Loucy (cell line): ENCODE measurements around the gene PRRX1.

Experiments used
- H2AFZ ChIP-seq: fragments of 200-600 bp; sonication (generic); 2 replicates; pipeline ENCODE4 v1.6.0; 2016; ENCODE audit warnings: antibody characterized with exemption, mild to moderate bottlenecking, low read length, moderate library complexity
- H3F3A ChIP-seq: fragments of 200-600 bp; 2 replicates; pipeline ENCODE4 v1.6.0; 2016; ENCODE audit warnings: antibody characterized with exemption, low read depth, mild to moderate bottlenecking
- H3K27me3 ChIP-seq: fragments of 200-600 bp; sonication (generic); 2 replicates; pipeline ENCODE4 v1.6.1; 2014; ENCODE audit warnings: low read length, mild to moderate bottlenecking; ENCODE audit not compliant: insufficient read depth, poor library complexity, severe bottlenecking
- H3K36me3 ChIP-seq: fragments of 200-600 bp; sonication (generic); 2 replicates; pipeline ENCODE4 v1.6.1; 2016; ENCODE audit warnings: low read length; ENCODE audit not compliant: insufficient read depth
- H3K4me1 ChIP-seq: fragments of 200-600 bp; sonication (generic); 2 replicates; pipeline ENCODE4 v1.5.1; 2014; ENCODE audit warnings: low read length, mild to moderate bottlenecking; ENCODE audit not compliant: insufficient read depth, poor library complexity, severe bottlenecking
- H3K4me2 ChIP-seq: fragments of 200-600 bp; sonication (generic); 2 replicates; pipeline ENCODE4 v1.6.0; 2014; ENCODE audit warnings: antibody characterized with exemption, low read length, low read depth, mild to moderate bottlenecking; ENCODE audit not compliant: poor library complexity, severe bottlenecking
- H3K4me3 ChIP-seq: fragments of 200-600 bp; sonication (generic); 2 replicates; pipeline ENCODE4 v1.5.1; 2014; ENCODE audit warnings: low read length, mild to moderate bottlenecking, mixed read lengths; ENCODE audit not compliant: poor library complexity, severe bottlenecking
- H3K79me2 ChIP-seq: fragments of 200-600 bp; sonication (generic); 2 replicates; pipeline ENCODE4 v1.6.1; 2014; ENCODE audit warnings: low read length; ENCODE audit not compliant: insufficient read depth
- H3K9ac ChIP-seq: fragments of 200-600 bp; sonication (generic); 2 replicates; pipeline ENCODE4 v1.6.0; 2014; ENCODE audit warnings: mild to moderate bottlenecking, low read depth, low read length, moderate library complexity; ENCODE audit not compliant: poor library complexity, severe bottlenecking
- H3K9me2 ChIP-seq: fragments of 200-600 bp; sonication (generic); replicated peaks from 2 replicates; pipeline ENCODE4 v1.6.1; 2016; ENCODE audit warnings: low read depth, low read length, mixed read lengths
- H3K9me3 ChIP-seq: fragments of 200-600 bp; sonication (generic); 2 replicates; pipeline ENCODE4 v1.6.1; 2014; ENCODE audit warnings: mild to moderate bottlenecking, antibody characterized with exemption, low read length, low read depth; ENCODE audit not compliant: insufficient read depth
- H4K20me1 ChIP-seq: fragments of 200-600 bp; sonication (generic); 2 replicates; pipeline ENCODE4 v1.6.0; 2014; ENCODE audit warnings: antibody characterized with exemption, low read length, mild to moderate bottlenecking; ENCODE audit not compliant: insufficient read depth, poor library complexity, severe bottlenecking
- EZH2phosphoT487 ChIP-seq: fragments of 200-600 bp; IDR thresholded peaks from 2 replicates; pipeline ENCODE4 v1.6.1; 2018; ENCODE audit warnings: antibody characterized with exemption, mild to moderate bottlenecking, moderate library complexity, borderline replicate concordance
- TF ChIP-seq, protein P1 (sequence below): fragments of 200-600 bp; sonication (generic); conservative IDR thresholded peaks from 2 replicates; pipeline ENCODE4 v1.5.1; 2014; ENCODE audit warnings: mild to moderate bottlenecking, antibody characterized with exemption, low read length

The PRRX1 gene

DNA sequence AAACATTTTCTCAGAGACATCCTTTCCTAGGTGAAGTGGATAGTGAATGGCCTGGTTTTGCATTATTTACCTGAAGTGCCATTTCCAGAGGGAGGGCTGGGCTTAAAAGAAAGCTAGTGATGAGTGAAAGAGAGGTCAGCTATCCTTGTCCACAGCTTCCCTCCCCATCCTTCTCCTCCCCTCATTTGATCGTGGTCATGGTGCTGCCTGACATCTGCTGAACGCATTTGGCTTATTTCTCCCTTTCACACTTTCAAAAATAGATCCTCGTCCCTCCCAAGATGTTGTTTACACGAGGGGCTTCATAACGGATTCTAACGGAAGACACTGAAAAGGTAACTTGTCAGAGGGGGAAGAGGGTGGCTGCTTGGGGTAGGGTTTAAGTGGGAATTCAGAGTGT, 66.1 kb downstream of the PRRX1 start:
- Histone ChIP-seq H3F3A (no peaks in the 10 kb centered on the region), H3K4me2 (no peak overlapping the region), H3K4me3 (no peak overlapping the region), H3K9me2 (no peaks in the 10 kb centered on the region), H3K27me3 (no peaks in the 10 kb centered on the region), H3K36me3 (no peaks in the 10 kb centered on the region), H2AFZ (no peak overlapping the region), H3K79me2 (no peaks in the 10 kb centered on the region), H3K4me1 (no peaks in the 10 kb centered on the region), H4K20me1 (no peaks in the 10 kb centered on the region), H3K9ac (no peak overlapping the region), H3K9me3 (no peaks in the 10 kb centered on the region)
- TF ChIP-seq, protein P1, sequence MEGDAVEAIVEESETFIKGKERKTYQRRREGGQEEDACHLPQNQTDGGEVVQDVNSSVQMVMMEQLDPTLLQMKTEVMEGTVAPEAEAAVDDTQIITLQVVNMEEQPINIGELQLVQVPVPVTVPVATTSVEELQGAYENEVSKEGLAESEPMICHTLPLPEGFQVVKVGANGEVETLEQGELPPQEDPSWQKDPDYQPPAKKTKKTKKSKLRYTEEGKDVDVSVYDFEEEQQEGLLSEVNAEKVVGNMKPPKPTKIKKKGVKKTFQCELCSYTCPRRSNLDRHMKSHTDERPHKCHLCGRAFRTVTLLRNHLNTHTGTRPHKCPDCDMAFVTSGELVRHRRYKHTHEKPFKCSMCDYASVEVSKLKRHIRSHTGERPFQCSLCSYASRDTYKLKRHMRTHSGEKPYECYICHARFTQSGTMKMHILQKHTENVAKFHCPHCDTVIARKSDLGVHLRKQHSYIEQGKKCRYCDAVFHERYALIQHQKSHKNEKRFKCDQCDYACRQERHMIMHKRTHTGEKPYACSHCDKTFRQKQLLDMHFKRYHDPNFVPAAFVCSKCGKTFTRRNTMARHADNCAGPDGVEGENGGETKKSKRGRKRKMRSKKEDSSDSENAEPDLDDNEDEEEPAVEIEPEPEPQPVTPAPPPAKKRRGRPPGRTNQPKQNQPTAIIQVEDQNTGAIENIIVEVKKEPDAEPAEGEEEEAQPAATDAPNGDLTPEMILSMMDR: no peak
- TF ChIP-seq EZH2phosphoT487: no peak

DNA sequence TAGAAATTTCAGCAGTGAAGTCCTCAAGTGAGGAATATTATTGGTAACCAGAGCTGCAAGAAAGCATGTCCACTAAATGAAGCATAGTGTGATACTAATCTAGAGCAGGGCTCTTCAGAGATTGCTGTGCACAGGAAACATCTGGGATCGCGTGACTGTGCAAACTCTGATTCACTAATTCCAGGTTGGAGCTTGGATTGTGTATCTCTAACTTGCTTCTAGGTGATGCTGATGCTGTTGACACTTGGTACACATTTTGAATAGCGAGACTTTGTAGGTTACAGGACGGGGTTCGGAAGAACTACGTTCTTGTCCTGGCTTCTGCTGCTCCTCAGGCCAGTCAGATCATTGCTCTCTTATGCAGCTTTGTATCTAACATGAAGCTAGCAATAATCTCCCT, 66.5 kb downstream of the PRRX1 start:
- no peak overlapping the region for H3K9ac ChIP-seq
- H3F3A ChIP-seq: no peaks in the 10 kb centered on the region
- H3K4me1 ChIP-seq: no peaks in the 10 kb centered on the region
- H3K9me2 ChIP-seq: no peaks in the 10 kb centered on the region
- TF ChIP-seq EZH2phosphoT487: no peak
- TF ChIP-seq, protein P1: no peak
- no peaks in the 10 kb centered on the region for H3K9me3 ChIP-seq
- no peaks in the 10 kb centered on the region for H3K27me3 ChIP-seq
- no peaks in the 10 kb centered on the region for H4K20me1 ChIP-seq
- H3K4me3 ChIP-seq: no peak overlapping the region
- no peak overlapping the region for H3K4me2 ChIP-seq
- no peak overlapping the region for H2AFZ ChIP-seq
- H3K79me2 ChIP-seq: no peaks in the 10 kb centered on the region
- H3K36me3 ChIP-seq: no peaks in the 10 kb centered on the region

DNA sequence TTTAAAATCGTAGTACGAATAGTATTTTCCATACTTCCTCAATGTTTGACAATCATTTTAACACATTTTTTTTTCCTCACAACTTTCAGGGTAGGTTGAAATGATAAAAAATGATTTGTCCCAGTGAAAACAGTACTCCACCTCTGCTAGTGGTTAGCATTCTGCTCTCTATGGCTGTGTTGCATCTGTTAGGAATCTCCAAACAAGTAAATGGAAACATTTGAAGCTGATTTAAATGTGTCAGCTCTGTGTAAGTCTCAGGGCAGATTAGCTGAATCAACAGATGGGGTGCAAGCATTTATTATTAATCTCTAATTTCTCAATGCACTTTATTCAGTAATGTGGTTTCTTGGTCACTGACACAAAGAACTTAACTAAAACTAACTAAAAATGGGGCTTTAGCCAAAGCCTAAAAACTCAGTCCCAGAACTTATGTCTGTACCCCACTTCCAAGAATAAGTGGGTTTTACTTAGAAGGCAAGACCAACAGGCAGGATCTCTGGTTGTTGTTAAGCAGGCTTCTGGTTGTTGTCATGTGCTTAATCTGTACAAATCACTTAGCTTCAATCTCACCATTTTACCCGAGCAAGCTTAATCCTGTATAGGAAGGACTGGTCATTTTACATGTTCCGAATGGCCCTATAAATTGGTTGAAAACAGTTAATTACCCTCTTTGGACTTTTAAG, 67.8 kb downstream of the PRRX1 start:
- H3F3A ChIP-seq: no peaks in the 10 kb centered on the region

More for the DNA sequence above, 67.8 kb downstream of the PRRX1 start:
- H3K27me3 ChIP-seq: no peaks in the 10 kb centered on the region
- no peak overlapping the region for H3K4me3 ChIP-seq
- no peak overlapping the region for H3K4me2 ChIP-seq
- no peaks in the 10 kb centered on the region for H3K9me3 ChIP-seq
- H3K36me3 ChIP-seq: no peaks in the 10 kb centered on the region
- H3K9me2 ChIP-seq: no peaks in the 10 kb centered on the region
- no peaks in the 10 kb centered on the region for H3K4me1 ChIP-seq
- TF ChIP-seq, protein P1: no peak
- no peak for TF ChIP-seq EZH2phosphoT487
- H3K9ac ChIP-seq: no peak overlapping the region
- no peaks in the 10 kb centered on the region for H4K20me1 ChIP-seq
- H3K79me2 ChIP-seq: no peaks in the 10 kb centered on the region
- H2AFZ ChIP-seq: no peak overlapping the region
